Activated T-cell treated with anti-CD3 and anti-CD28 coated beads, Interleukin-2, amount 50 U/mL, for 72 hours (primary cell): ENCODE measurements around the gene SCN2B. TPM values are rescaled to one million over a fixed set of nuclear protein-coding genes. Genes with fewer than 3 reads are reported as not detected.
A peak's percentile ranks its signal among the peaks of the same experiment; 100 is the strongest.

Source experiments
- ATAC-seq, 2 donors: fragments of 150-1000 bp; cut with Tn5 transposase; replicated peaks in 1 of 2; 2 replicates each; pipeline ENCODE4 v1.10.0; 2021; ENCODE audit warnings: moderate library complexity in 2 of 2, mild to moderate bottlenecking in 1 of 2
- DNase-seq, 2 donors: peaks; one replicate each; pipeline ENCODE4 v3.0.0; 2021 to 2022; ENCODE audit warnings: mixed read lengths in 1 of 2
- H3K27ac Mint-ChIP-seq: one replicate; pipeline ENCODE4 v1.8.0; 2022; ENCODE audit warnings: mild to moderate bottlenecking, moderate library complexity, mixed read lengths
- H3K27me3 Mint-ChIP-seq: one replicate; pipeline ENCODE4 v1.8.0; 2022; ENCODE audit warnings: low read depth, mixed read lengths
- H3K36me3 Mint-ChIP-seq, 2 donors: one replicate each; pipeline ENCODE4 v1.8.0; 2022; ENCODE audit warnings: mixed read lengths in 2 of 2, mild to moderate bottlenecking in 1 of 2; ENCODE audit not compliant: insufficient read depth in 2 of 2
- H3K4me1 Mint-ChIP-seq: one replicate; pipeline ENCODE4 v1.8.0; 2022; ENCODE audit warnings: low read depth, mixed read lengths
- H3K4me3 Mint-ChIP-seq, 2 donors: one replicate each; pipeline ENCODE4 v1.8.0; 2022; ENCODE audit warnings: mild to moderate bottlenecking in 2 of 2, mixed read lengths in 2 of 2, moderate library complexity in 2 of 2
- H3K9me3 Mint-ChIP-seq, 2 donors: one replicate each; pipeline ENCODE4 v1.8.0; 2022; ENCODE audit warnings: mixed read lengths in 2 of 2
- total RNA-seq, 2 donors: library from RNA; stranded (reverse); gene quantifications; one replicate each; pipeline ENCODE4 v1.2.3, GENCODE V29; 2022

The SCN2B gene
- total RNA-seq, 2 donors from 2014 or later = not detected

DNA sequence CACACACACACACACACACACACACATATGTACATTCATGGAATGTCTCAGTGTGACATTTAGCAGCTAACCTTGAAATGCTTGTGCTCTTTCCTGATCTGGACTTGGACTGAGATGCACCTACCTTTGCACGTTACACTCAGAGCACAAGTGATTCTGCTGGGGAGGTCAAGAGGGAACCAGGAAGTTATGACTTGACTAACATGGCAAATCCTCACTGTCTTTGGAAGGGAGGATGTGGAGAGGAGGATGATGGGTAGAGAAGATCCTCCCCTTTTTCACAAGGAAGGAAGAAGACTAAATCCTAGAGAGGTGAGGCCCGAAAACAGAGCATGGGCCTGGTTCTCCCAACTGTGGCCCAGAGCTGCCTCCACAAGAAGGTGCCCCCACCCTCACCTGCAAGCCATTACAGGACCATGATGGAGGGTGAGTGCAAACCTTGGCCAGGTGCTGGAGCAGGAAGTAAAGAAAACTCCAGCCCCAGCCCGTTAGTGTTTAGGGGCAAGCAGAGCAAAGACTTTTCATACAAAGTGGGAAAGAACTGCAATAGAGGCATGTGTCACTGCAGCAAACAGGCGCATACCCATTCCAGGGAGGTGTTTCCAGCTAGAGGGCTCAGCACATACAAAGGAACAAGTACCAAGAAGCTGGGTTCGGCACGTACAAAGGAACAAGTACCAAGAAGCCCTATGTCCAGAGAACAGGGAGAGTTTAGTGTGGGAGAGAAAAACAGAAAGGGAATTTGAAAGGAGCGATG, 50.2 kb downstream of the SCN2B start:
- Mint-ChIP-seq H3K9me3 (no peaks in the 10 kb centered on the region), H3K4me1 (no peaks in the 10 kb centered on the region), H3K27ac (no peak overlapping the region), H3K27me3 (no peaks in the 10 kb centered on the region), H3K4me3 (no peak overlapping the region), H3K36me3 (no peaks in the 10 kb centered on the region)
- DNase-seq = no peak
- ATAC-seq = peak; percentile 37 to 60

DNA sequence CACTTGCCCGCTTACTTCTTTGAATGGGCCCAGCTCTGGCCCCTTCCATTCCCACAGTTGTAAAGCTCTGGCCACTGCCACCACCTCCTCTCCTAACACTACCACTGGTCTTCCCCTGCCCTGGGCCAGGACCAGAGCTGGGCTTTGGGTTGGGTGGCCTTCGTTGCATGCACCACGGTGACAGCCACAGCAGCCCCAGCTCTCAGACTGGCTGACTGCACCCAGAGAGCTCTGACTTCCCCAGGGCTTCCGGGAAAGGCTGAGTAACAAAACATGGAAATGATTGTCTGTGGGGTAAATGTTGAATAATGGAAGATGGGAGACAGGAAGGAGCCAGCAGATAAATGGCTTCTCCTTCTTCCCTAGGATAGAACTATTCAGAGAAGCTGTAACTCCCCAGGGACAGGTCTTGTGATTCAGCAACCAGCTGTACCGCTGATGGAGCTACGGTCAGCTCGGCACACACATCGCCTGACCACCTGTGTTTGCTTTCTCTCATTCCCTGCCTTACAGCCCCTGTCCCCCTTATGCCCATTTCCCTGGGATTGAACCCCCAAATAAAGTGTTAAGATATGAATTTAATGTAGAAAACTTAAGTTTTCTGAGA, 51.4 kb downstream of the SCN2B start:
- ATAC-seq (no peak), DNase-seq (no peak)
- Mint-ChIP-seq H3K27me3 (no peaks in the 10 kb centered on the region), H3K27ac (no peak overlapping the region), H3K4me3 (no peak overlapping the region), H3K9me3 (no peaks in the 10 kb centered on the region), H3K36me3 (no peaks in the 10 kb centered on the region), H3K4me1 (no peaks in the 10 kb centered on the region)

GRCh38 chr11:118120793-118121192, 55.6 kb downstream of the SCN2B start:
- Mint-ChIP-seq H3K27me3 (peaks cover 5% of the 10 kb centered on the region), H3K27ac (no peak overlapping the region), H3K4me1 (peaks cover 11% of the 10 kb centered on the region), H3K36me3 (no peaks in the 10 kb centered on the region), H3K9me3 (no peaks in the 10 kb centered on the region), H3K4me3 (no peak overlapping the region)
- ATAC-seq (no peak), DNase-seq (no peak)

- ATAC-seq = peak; percentile 82 to 88
- Mint-ChIP-seq H3K4me3 (peak overlapping the region; percentile 18 to 53), H3K9me3 (no peaks in the 10 kb centered on the region), H3K27ac (no peak overlapping the region), H3K27me3 (peaks cover 15% of the 10 kb centered on the region), H3K36me3 (no peaks in the 10 kb centered on the region), H3K4me1 (peaks cover 11% of the 10 kb centered on the region)
- DNase-seq = peak; percentile 27 to 39
Measured at GRCh38 chr11:118117790-118118601, 58.4 kb downstream of the SCN2B start.

GRCh38 chr11:118115048-118115447, 61.4 kb downstream of the SCN2B start:
- H3K4me1 Mint-ChIP-seq = peaks cover 11% of the 10 kb centered on the region
- no peak overlapping the region for H3K27ac Mint-ChIP-seq
- ATAC-seq (no peak), DNase-seq (no peak)
- H3K9me3 Mint-ChIP-seq = no peaks in the 10 kb centered on the region
- H3K27me3 Mint-ChIP-seq = peaks cover 24% of the 10 kb centered on the region
- H3K4me3 Mint-ChIP-seq = no peak overlapping the region
- no peaks in the 10 kb centered on the region for H3K36me3 Mint-ChIP-seq

- H3K27me3 Mint-ChIP-seq = peaks cover 23% of the 10 kb centered on the region
- H3K4me3 Mint-ChIP-seq = no peak overlapping the region
- H3K36me3 Mint-ChIP-seq = no peaks in the 10 kb centered on the region
- peaks cover 11% of the 10 kb centered on the region for H3K4me1 Mint-ChIP-seq
- H3K27ac Mint-ChIP-seq = no peak overlapping the region
- ATAC-seq (no peak), DNase-seq (no peak)
- H3K9me3 Mint-ChIP-seq = no peaks in the 10 kb centered on the region
Measured at GRCh38 chr11:118114266-118114665, 62.2 kb downstream of the SCN2B start.

DNA sequence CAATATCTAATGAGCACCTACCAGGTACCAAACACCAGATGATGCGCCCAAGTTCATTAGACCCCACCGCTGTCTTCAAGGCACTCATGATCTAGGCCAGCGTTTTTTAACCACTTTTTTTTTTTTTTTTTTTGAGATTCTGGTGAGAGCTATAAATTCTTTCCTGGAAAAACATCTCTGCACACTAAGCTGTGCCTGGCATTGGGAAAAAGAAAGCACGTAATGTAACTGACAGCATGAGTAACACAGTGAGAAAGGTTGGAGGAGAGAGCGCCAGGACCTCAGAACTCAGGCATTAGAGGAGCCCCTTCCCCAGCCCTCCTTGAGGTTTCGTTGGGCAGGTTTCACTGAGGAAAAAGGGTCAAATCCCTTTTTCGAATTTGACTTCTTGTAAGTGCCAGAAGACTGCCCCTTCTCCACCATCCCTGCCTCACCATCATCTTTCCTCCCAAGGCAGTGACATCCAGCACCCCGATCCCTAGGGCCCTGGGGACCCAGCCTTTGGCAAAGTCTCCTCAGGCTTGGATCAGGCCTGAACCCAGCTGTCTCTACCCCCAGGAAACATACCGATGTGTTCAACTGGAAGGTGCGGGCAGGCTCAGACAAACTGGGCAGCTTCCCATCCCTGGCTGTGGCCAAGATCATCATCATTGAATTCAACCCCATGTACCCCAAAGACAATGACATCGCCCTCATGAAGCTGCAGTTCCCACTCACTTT, 63.6 kb downstream of the SCN2B start:
- Mint-ChIP-seq H3K4me1 (peaks cover 6% of the 10 kb centered on the region), H3K9me3 (no peaks in the 10 kb centered on the region), H3K36me3 (no peaks in the 10 kb centered on the region), H3K27ac (no peak overlapping the region), H3K4me3 (no peak overlapping the region), H3K27me3 (peaks cover 19% of the 10 kb centered on the region)
- DNase-seq = no peak
- ATAC-seq = no peak

Other genes starting within 250 kb of the SCN2B start
- gene TMPRSS13, start 247.2 kb downstream of the SCN2B start, total RNA-seq = 1 to 10 TPM; 3.0 to 3.2 TPM
- gene IL10RA, start 190.2 kb downstream of the SCN2B start, total RNA-seq = 100 to 1,000 TPM in 1 of 2 donors, 10 to 100 TPM in 1; 79.6 to 123 TPM
- under 1 TPM in 1 of 2 donors, not detected in 1; 0.07 TPM for gene TMPRSS4, start 99.6 kb downstream of the SCN2B start, total RNA-seq
- under 1 TPM; 0.36 to 0.67 TPM for gene SMIM35, start 89.7 kb downstream of the SCN2B start, total RNA-seq
- under 1 TPM; 0.46 to 0.53 TPM for gene SCN4B, start 23.8 kb downstream of the SCN2B start, total RNA-seq
- 100 to 1,000 TPM; 272 to 369 TPM for gene JAML, start 48.4 kb upstream of the SCN2B start, total RNA-seq
- 10 to 100 TPM; 71.3 to 76.3 TPM for gene MPZL3, start 75.7 kb upstream of the SCN2B start, total RNA-seq
- 10 to 100 TPM; 10.1 to 12.9 TPM for gene MPZL2, start 87.7 kb upstream of the SCN2B start, total RNA-seq
- 100 to 1,000 TPM; 404 to 419 TPM for gene CD3E, start 128.1 kb upstream of the SCN2B start, total RNA-seq
- 100 to 1,000 TPM; 245 to 250 TPM for gene CD3D, start 166.1 kb upstream of the SCN2B start, total RNA-seq
- gene CD3G, start 167.7 kb upstream of the SCN2B start, total RNA-seq = 100 to 1,000 TPM; 125 to 128 TPM
- gene UBE4A, start 183.0 kb upstream of the SCN2B start, total RNA-seq = 10 to 100 TPM; 45.6 to 46.0 TPM
- gene ATP5MG, start 225.0 kb upstream of the SCN2B start, total RNA-seq = 100 to 1,000 TPM; 176 to 225 TPM